Measurements from ENCODE around the gene POLR2F.

The POLR2F gene

DNA sequence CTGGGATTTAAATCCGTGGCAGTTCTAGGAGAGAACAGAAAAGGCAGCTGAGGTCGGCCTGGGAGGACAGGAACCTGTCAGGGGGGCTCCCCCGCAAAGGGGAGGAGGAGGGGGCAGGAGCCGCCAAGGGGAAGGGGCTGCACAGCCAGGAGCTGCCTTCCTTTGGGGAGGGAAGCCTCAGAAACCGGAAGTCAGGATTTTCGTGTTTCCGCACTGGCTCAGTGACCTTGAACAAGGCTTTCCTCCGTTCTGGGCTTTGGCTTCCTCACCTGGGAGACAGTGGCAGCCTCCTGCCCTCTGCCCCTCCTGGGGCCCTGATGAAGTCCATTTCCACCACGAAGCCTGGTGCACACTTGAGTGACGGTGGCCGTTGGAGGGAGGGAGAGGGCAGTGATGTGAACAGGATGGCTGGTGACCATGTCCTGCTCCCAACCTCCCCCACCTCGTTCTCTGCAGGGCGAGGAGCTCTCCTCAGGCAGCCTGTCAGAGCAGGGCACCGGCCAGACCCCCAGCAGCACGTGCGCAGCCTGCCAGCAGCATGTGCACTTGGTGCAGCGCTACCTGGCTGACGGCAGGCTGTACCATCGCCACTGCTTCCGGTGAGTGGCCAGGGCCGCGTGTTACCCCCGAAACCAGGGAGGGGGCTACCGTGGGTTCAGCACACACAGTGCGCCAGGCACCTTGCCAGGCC, 34.8 kb upstream of the POLR2F start:
- TF ChIP-seq, protein P1, sequence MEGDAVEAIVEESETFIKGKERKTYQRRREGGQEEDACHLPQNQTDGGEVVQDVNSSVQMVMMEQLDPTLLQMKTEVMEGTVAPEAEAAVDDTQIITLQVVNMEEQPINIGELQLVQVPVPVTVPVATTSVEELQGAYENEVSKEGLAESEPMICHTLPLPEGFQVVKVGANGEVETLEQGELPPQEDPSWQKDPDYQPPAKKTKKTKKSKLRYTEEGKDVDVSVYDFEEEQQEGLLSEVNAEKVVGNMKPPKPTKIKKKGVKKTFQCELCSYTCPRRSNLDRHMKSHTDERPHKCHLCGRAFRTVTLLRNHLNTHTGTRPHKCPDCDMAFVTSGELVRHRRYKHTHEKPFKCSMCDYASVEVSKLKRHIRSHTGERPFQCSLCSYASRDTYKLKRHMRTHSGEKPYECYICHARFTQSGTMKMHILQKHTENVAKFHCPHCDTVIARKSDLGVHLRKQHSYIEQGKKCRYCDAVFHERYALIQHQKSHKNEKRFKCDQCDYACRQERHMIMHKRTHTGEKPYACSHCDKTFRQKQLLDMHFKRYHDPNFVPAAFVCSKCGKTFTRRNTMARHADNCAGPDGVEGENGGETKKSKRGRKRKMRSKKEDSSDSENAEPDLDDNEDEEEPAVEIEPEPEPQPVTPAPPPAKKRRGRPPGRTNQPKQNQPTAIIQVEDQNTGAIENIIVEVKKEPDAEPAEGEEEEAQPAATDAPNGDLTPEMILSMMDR (IDR thresholded peaks at IDR 0.05; ENCODE audit: low read depth, low read length), result no peak
- no peak overlapping the region for H3K4me3 ChIP-seq (ENCODE audit: low read depth, low read length)

DNA sequence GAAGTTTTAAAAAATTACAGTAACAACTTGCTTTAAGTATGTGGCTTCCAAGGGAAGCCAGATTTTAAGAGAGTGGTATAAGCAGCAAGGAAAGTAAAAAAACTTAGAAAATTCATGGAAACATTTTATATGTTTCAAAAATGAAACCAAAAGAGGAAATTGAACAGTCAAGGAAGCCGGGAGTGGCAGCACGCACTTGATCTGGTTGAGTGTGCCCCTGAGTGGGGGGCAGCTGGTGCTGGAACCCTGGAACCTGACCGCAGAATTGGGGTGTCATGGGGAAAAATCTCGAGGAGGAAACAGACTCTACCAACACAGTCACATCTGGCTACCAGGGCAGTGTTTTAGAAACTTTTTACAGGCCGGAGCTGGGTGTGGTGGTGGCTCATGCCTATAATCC, 33.4 kb upstream of the POLR2F start:
- no peak overlapping the region for H3K4me3 ChIP-seq (ENCODE audit: low read depth, low read length)
- TF ChIP-seq, protein P1 (IDR thresholded peaks at IDR 0.05; ENCODE audit: low read depth, low read length), result no peak

DNA sequence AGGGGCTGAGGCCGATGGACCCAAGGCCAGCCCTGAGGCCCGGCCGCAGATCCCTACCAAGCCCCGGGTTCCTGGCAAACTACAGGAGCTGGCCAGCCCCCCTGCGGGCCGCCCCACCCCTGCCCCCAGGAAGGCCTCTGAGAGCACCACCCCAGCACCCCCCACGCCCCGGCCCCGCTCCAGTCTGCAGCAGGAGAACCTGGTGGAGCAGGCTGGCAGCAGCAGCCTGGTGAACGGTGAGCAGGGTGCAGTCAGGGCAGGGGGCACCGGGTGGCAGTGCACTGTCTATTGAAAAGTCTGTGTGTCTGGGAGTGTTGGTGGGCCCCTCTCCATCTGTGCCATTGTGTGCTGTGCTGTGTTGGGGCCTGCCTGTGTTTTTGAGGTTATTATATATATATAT, 31.3 kb upstream of the POLR2F start:
- TF ChIP-seq, protein P1 (IDR thresholded peaks at IDR 0.05; ENCODE audit: low read depth, low read length), result no peak
- H3K4me3 ChIP-seq (ENCODE audit: low read depth, low read length), result no peak overlapping the region

DNA sequence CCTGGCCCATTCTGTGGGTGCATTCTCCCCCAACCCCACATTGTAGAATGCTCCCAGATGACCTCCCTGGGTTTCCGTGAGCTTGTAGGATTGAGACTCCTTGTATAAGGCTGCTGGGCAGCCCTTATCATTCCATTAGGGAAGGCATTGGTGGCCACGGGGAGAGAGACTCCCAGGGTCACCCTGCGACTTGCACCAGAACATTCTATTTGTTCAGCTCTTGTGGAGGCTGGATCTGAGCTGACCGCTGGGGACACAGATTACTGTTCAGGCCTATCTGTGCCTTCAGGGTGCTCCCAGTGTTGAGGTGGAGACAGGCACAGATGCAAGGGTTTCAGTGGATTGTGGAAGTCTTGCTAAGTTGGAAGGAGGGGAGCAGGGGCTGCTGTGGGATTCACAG, 29.6 kb upstream of the POLR2F start:
- no peak overlapping the region for H3K4me3 ChIP-seq (ENCODE audit: low read depth, low read length)
- TF ChIP-seq, protein P1 (IDR thresholded peaks at IDR 0.05; ENCODE audit: low read depth, low read length), result no peak

DNA sequence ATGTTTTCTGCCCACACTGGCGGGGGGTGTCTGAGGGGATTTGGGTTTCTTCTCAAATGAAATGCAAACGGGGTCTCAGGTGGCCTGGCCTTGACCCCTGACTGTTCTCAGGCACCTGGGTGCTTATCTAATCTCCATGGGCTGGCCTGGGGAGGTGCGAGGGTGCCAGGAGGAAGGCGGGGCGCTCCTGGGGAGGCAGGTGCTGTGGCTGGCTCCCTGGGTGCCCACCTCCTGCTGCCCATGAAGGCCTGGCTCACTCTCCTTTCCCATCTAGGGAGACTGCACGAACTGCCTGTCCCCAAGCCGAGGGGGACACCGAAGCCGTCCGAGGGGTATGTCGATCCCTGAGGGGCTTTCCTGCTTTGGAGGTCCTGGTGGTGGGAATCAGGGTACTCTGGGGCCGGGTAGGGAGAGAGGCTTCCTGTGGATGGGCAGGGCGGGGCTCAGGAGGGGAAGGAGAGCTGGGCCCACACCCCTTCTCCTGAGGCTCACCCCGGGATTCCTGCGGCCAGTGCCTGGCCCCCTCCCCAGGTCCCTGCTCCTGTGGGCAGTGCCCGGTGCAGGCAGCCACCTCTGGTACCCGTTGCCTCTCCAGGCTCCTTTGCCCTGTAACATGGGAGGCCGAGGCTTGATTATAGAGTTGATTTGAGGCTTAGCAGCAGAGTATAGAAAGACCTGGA, 29.0 kb upstream of the POLR2F start:
- no peak overlapping the region for H3K4me3 ChIP-seq (ENCODE audit: low read depth, low read length)
- TF ChIP-seq, protein P1 (IDR thresholded peaks at IDR 0.05; ENCODE audit: low read depth, low read length), result no peak

DNA sequence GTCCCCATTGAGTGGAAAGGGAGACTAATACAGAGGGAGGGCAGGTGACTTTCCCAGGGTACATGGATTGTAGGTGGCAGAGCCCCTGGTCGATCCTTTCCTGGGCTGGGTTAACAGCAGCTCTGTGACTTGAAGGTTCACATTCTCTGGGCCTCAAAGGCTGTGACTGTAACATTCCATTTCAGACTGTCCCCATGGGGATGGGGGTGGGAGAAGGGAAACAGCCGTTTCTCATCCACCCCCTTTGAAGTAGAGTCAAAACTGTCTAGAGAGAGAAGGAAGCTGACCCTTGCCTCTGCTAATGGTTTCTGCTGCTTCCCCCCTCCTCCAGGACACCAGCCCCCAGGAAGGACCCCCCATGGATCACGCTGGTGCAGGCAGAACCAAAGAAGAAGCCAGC, 28.2 kb upstream of the POLR2F start:
- TF ChIP-seq, protein P1 (IDR thresholded peaks at IDR 0.05; ENCODE audit: low read depth, low read length), result no peak
- no peak overlapping the region for H3K4me3 ChIP-seq (ENCODE audit: low read depth, low read length)

DNA sequence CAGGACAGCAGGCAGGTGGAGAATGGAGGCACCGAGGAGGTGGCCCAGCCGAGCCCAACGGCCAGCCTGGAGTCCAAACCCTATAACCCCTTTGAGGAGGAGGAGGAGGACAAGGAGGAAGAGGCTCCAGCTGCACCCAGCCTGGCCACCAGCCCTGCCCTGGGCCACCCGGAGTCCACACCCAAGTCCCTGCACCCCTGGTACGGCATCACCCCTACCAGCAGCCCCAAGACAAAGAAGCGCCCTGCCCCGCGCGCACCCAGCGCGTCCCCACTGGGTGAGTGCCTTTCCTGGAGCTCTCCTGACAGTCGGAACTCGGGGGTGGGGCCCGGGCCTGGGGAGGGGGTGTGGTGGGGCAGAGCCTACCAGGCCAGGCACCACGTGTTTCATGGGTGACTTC, 27.7 kb upstream of the POLR2F start:
- TF ChIP-seq, protein P1 (IDR thresholded peaks at IDR 0.05; ENCODE audit: low read depth, low read length), result no peak
- no peak overlapping the region for H3K4me3 ChIP-seq (ENCODE audit: low read depth, low read length)

All from WI38 (cell line).